Urinary bladder (tissue), 4 donors: ENCODE results near the gene SLC4A7. TPM values are rescaled to one million over a fixed set of nuclear protein-coding genes. Genes with fewer than 3 reads are reported as not detected.
"Not testable (repeated sequence)": the region's sequence is repeated elsewhere in the genome, so short reads cannot be mapped to it uniquely, and the experiment has no call there.

Source experiments
- DNase-seq: peaks from one replicate; pipeline ENCODE4 v3.0.0-alpha.2; 2015; ENCODE audit errors: extremely low spot score
- H3K27ac ChIP-seq: one replicate; pipeline ENCODE4 v1.5.1; 2013; ENCODE audit warnings: low read depth, mild to moderate bottlenecking, moderate library complexity
- H3K36me3 ChIP-seq: one replicate; pipeline ENCODE4 v1.6.1; 2013; ENCODE audit warnings: mild to moderate bottlenecking, moderate library complexity; ENCODE audit not compliant: insufficient read depth
- H3K4me1 ChIP-seq: one replicate; pipeline ENCODE4 v1.6.1; 2013; ENCODE audit warnings: mild to moderate bottlenecking, moderate library complexity; ENCODE audit not compliant: insufficient read depth
- H3K4me3 ChIP-seq: one replicate; pipeline ENCODE4 v1.5.1; 2013; ENCODE audit warnings: low read depth, low read length
- WGBS: extraction: QIAGEN DNeasy Blood & Tissue Kit; methylation state at CpG from one replicate; pipeline ENCODE4 v1.1.7; 2013; 5-methylcytosine and 5-hydroxymethylcytosine counted together
- polyA plus RNA-seq: library from polyadenylated mRNA; stranded (reverse); fragments of 200-250 nt; gene quantifications from one replicate; pipeline ENCODE4 v1.2.3, GENCODE V29; 2013
- total RNA-seq: library from RNA; depleted of rRNA; stranded (reverse); fragments of >200 nt; gene quantifications from one replicate; pipeline ENCODE4 v1.2.3, GENCODE V29; 2014
- donor health status: healthy with polysubstance abuse.
- donor health status: healthy.

Gene SLC4A7
- total RNA-seq: 110 TPM
- 13.7 TPM for polyA plus RNA-seq

GRCh38 chr3:27484015-27484844 is at the start of gene SLC4A7:
Gene SLC4A7, minus strand, starts transcription at chr3:27484384. Its CDS starts 258 bp downstream, at chr3:27484126.
- H3K27ac ChIP-seq: peak within 1 kb of the TSS; percentile 87
- H3K4me1 ChIP-seq: no peaks in the 10 kb centered on the region
- DNase-seq: peak; percentile 87
- WGBS: under 1% methylated on average over 100 of the region's 100 CpGs
- peak within 1 kb of the TSS; percentile 92 for H3K4me3 ChIP-seq
- H3K36me3 ChIP-seq: no peaks in the 10 kb centered on the region

GRCh38 chr3:27533261-27533607 is 49.0 kb upstream of the SLC4A7 start:
- Histone ChIP-seq H3K36me3 (no peaks in the 10 kb centered on the region), H3K4me1 (no peaks in the 10 kb centered on the region), H3K4me3 (no peak overlapping the region), H3K27ac (peak overlapping the region; percentile 32)
- 26% methylated on average over 4 of the region's 4 CpGs for WGBS
- no peak for DNase-seq

DNA sequence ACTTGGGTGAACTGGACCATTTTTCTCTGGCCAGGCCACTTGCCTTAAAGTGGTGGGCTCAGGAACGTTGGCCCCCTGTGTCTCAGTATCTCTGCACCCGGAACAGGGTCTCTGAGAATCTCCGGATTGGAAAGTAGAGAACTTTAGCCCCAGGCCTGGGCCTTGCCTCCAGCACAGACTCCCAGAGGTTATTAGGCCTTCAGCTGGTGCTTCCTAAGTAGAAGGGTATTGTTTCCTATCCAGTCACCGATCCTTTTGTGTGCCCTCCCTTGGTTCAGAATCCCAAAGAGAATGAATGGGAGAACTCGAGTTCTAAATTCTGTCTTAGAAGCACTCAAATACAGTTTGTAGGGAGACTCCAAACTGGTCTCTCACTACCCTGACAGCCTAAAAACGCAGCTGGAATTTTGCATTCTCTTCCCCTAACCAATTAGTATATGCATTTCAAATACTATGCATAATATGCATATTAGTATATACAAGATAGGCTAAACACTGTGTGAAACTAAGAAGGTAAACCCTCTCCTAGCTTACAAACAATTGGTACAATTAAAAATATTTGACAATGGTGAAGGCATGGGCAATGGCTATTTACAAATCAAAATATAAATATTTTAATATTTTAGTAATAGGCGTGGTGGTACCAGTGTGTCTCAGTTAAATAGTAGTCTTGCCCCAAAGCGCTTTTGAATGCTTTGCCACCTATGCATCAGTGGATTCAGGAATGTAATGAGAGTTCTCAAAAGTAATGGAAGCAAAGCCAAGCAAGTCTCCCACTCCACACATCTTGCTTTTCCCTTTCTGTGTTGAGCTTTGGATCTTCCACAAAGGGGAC is 48.5 kb upstream of the SLC4A7 start:
- Histone ChIP-seq H3K27ac (peak overlapping the region; percentile 32), H3K4me3 (no peak overlapping the region), H3K4me1 (no peaks in the 10 kb centered on the region), H3K36me3 (no peaks in the 10 kb centered on the region)
- WGBS: 90% methylated on average over 8 of the region's 8 CpGs
- no peak for DNase-seq

DNA sequence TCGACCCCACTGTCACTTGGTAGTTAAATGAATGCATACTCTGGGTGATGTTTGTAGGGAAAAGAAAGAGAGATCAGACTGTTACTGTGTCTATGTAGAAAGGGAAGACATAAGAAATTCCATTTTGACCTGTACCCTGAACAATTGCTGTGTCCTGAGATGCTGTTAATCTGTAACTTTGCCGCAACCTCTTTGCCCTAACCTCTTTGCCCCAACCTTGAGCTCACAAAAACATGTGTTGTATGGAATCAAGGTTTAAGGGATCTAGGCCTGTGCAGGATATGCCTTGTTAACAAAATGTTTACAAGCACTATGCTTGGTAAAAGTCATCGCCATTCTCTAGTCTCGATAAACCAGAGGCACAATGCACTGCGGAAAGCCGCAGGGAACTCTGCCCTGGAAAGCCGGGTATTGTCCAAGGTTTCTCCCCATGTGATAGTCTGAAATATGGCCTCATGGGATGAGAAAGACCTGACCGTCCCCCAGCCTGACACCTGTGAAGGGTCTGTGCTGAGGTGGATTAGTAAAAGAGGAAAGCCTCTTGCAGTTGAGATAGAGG is 47.1 kb upstream of the SLC4A7 start:
- H3K4me3 ChIP-seq, H3K36me3 ChIP-seq, H3K27ac ChIP-seq, H3K4me1 ChIP-seq, DNase-seq: not testable (repeated sequence)
- WGBS: 94% methylated on average over 8 of the region's 8 CpGs

DNA sequence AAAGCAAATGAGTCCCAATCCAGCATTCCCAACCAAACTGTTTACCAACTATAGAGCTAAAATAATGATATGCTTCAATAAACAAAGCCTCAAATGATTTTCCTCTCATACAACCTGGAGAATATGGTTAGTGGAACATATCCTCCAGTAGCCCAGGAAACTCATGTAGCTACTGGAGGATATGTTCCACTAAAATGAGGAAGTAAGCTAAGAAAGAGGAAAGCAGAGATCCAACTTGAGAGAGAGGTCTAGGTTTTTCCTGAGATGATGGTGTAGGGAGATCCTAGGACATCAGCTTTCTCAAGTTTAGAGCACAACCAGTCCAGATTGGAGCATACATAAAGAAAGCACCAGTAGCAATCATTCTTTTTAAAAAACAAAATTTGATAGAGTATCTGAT is 44.6 kb upstream of the SLC4A7 start:
- no peak overlapping the region for H3K27ac ChIP-seq
- no peaks in the 10 kb centered on the region for H3K4me1 ChIP-seq
- no peak overlapping the region for H3K4me3 ChIP-seq
- no peak for DNase-seq
- no peaks in the 10 kb centered on the region for H3K36me3 ChIP-seq

- no peaks in the 10 kb centered on the region for H3K36me3 ChIP-seq
- WGBS: 91% methylated on average over 6 of the region's 6 CpGs
- no peak overlapping the region for H3K4me3 ChIP-seq
- no peaks in the 10 kb centered on the region for H3K4me1 ChIP-seq
- no peak overlapping the region for H3K27ac ChIP-seq
- DNase-seq: no peak
Observed at GRCh38 chr3:27526614-27527315, 42.6 kb upstream of the SLC4A7 start.

- H3K36me3 ChIP-seq: no peaks in the 10 kb centered on the region
- no peak for DNase-seq
- 80% methylated on average over 2 of the region's 2 CpGs for WGBS
- H3K4me3 ChIP-seq: no peak overlapping the region
- H3K27ac ChIP-seq: no peak overlapping the region
- no peaks in the 10 kb centered on the region for H3K4me1 ChIP-seq
Observed at GRCh38 chr3:27521872-27522265, 37.7 kb upstream of the SLC4A7 start.

DNA sequence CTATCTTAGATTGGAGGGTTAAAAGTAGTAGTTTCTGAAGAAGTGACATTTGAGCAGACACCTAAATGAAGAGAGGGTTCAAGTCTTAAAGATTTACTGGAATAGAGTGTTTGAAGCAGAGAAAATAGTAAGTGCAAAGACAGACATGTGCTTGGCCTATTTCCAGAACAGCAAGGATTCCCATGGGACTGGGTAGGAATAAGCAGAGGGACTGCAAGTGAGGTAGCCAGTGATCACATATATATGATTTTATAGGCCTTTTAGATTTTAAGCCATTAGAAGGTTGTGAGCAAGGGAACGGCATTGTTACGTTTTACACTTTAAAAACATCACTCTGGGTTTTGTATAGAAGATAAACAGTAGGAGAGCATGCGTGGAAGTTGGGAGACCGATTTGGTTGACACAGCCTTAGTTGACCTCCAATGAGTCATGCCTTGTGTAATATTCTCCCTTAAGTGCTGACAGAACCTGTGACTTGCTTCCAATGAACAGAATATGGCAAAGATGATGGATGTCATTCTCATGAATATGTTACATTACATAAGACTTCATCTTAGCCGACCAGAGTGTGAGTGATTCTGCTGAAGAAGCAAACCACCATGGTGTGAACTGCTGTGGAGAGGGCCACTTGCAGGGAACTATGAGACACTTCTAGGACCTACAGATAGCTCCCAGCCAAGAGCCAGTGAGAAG is 37.1 kb upstream of the SLC4A7 start:
- WGBS: 42% methylated on average over 5 of the region's 5 CpGs
- Histone ChIP-seq H3K4me3 (no peak overlapping the region), H3K36me3 (no peaks in the 10 kb centered on the region), H3K27ac (no peak overlapping the region), H3K4me1 (no peaks in the 10 kb centered on the region)
- no peak for DNase-seq

- DNase-seq: no peak
- H3K27ac ChIP-seq: no peak overlapping the region
- 60% methylated on average over 5 of the region's 5 CpGs for WGBS
- H3K4me3 ChIP-seq: no peak overlapping the region
- no peaks in the 10 kb centered on the region for H3K4me1 ChIP-seq
- H3K36me3 ChIP-seq: no peaks in the 10 kb centered on the region
Observed at GRCh38 chr3:27511724-27512422, 27.7 kb upstream of the SLC4A7 start.

GRCh38 chr3:27509376-27509775 is 25.2 kb upstream of the SLC4A7 start:
- WGBS: 93% methylated on average over 2 of the region's 2 CpGs
- Histone ChIP-seq H3K27ac (no peak overlapping the region), H3K4me1 (no peaks in the 10 kb centered on the region), H3K36me3 (no peaks in the 10 kb centered on the region), H3K4me3 (no peak overlapping the region)
- DNase-seq: no peak

GRCh38 chr3:27508424-27508823 is 24.2 kb upstream of the SLC4A7 start:
- no peak for DNase-seq
- 94% methylated on average over 2 of the region's 2 CpGs for whole genome bisulfite sequencing
- Histone ChIP-seq H3K27ac (no peak overlapping the region), H3K36me3 (no peaks in the 10 kb centered on the region), H3K4me3 (no peak overlapping the region), H3K4me1 (no peaks in the 10 kb centered on the region)

- H3K27ac ChIP-seq: no peak overlapping the region
- 45% methylated on average over 2 of the region's 2 CpGs for WGBS
- DNase-seq: no peak
- H3K4me3 ChIP-seq: no peak overlapping the region
- no peaks in the 10 kb centered on the region for H3K36me3 ChIP-seq
- no peaks in the 10 kb centered on the region for H3K4me1 ChIP-seq
Observed at GRCh38 chr3:27507515-27508266, 23.5 kb upstream of the SLC4A7 start.
